Esophagus (tissue), 2 donors: ENCODE results near the gene DNAH3. TPM values are rescaled to one million over a fixed set of nuclear protein-coding genes. Genes with fewer than 3 reads are reported as not detected.

ENCODE experiments used
- H3K27ac ChIP-seq, 2 donors: one replicate each; pipeline ENCODE4 v1.5.1; 2013; ENCODE audit warnings: low read depth in 2 of 2, mild to moderate bottlenecking in 2 of 2, inconsistent platforms in 1 of 2, low read length in 1 of 2, moderate library complexity in 1 of 2
- H3K27me3 ChIP-seq, 2 donors: one replicate each; pipeline ENCODE4 v1.6.1; 2013; ENCODE audit warnings: low read length in 2 of 2, control low read depth in 1 of 2, mild to moderate bottlenecking in 1 of 2; ENCODE audit not compliant: insufficient read depth in 2 of 2, control insufficient read depth in 1 of 2
- H3K36me3 ChIP-seq, 2 donors: one replicate each; pipeline ENCODE4 v1.6.1; 2013; ENCODE audit warnings: low read length in 1 of 2; ENCODE audit not compliant: control insufficient read depth in 2 of 2, insufficient read depth in 2 of 2
- H3K4me1 ChIP-seq, 2 donors: one replicate each; pipeline ENCODE4 v1.6.1; 2013; ENCODE audit warnings: low read length in 1 of 2; ENCODE audit not compliant: control insufficient read depth in 2 of 2, insufficient read depth in 2 of 2
- H3K4me3 ChIP-seq, 2 donors: one replicate each; pipeline ENCODE4 v1.5.1; 2013; ENCODE audit warnings: low read length in 2 of 2, mild to moderate bottlenecking in 2 of 2, low read depth in 1 of 2, moderate library complexity in 1 of 2
- H3K9me3 ChIP-seq, 2 donors: one replicate each; pipeline ENCODE4 v1.6.1; 2013; ENCODE audit warnings: mild to moderate bottlenecking in 2 of 2, low read depth in 1 of 2, low read length in 1 of 2, moderate library complexity in 1 of 2; ENCODE audit not compliant: control insufficient read depth in 2 of 2, insufficient read depth in 1 of 2
- WGBS, 2 donors: extraction: QIAGEN DNeasy Blood & Tissue Kit; methylation state at CpG; one replicate each; pipeline ENCODE4 v1.1.7; 2013; 5-methylcytosine and 5-hydroxymethylcytosine counted together
- polyA plus RNA-seq, 2 donors: library from polyadenylated mRNA; stranded (reverse); fragments of 200-250 nt; gene quantifications; one replicate each; pipeline ENCODE4 v1.2.3, GENCODE V29; 2013
- donor health status: healthy with polysubstance abuse.
- donor health status: Bipolar disorder and iron deficiency.

Gene DNAH3
- polyA plus RNA-seq, 2 donors: 0.07 to 0.18 TPM

- no peak overlapping the region for H3K4me3 ChIP-seq
- no peaks in the 10 kb centered on the region for H3K9me3 ChIP-seq
- H3K27ac ChIP-seq: no peak overlapping the region
- 35 to 45% methylated on average over 6 of the region's 6 CpGs for WGBS, 2 donors
- H3K36me3 ChIP-seq: no peaks in the 10 kb centered on the region
- no peaks in the 10 kb centered on the region for H3K27me3 ChIP-seq
- H3K4me1 ChIP-seq: no peaks in the 10 kb centered on the region
Measured at GRCh38 chr16:21083729-21084268, 66.8 kb downstream of the DNAH3 start.

GRCh38 chr16:21081329-21081728 is 69.3 kb downstream of the DNAH3 start:
- Histone ChIP-seq H3K4me3 (no peak overlapping the region), H3K36me3 (no peaks in the 10 kb centered on the region), H3K9me3 (no peaks in the 10 kb centered on the region), H3K4me1 (no peaks in the 10 kb centered on the region), H3K27ac (no peak overlapping the region), H3K27me3 (no peaks in the 10 kb centered on the region)
- WGBS, 2 donors: 47 to 51% methylated on average over 8 of the region's 8 CpGs

- Histone ChIP-seq H3K4me1 (no peaks in the 10 kb centered on the region), H3K9me3 (no peaks in the 10 kb centered on the region), H3K4me3 (no peak overlapping the region), H3K27ac (no peak overlapping the region), H3K27me3 (no peaks in the 10 kb centered on the region), H3K36me3 (no peaks in the 10 kb centered on the region)
Measured at GRCh38 chr16:21078563-21078962, 72.1 kb downstream of the DNAH3 start.

- 59 to 69% methylated on average over 3 of the region's 3 CpGs for WGBS, 2 donors
- no peaks in the 10 kb centered on the region for H3K36me3 ChIP-seq
- H3K27me3 ChIP-seq: no peaks in the 10 kb centered on the region
- no peaks in the 10 kb centered on the region for H3K9me3 ChIP-seq
- H3K4me3 ChIP-seq: no peak overlapping the region
- no peaks in the 10 kb centered on the region for H3K4me1 ChIP-seq
- H3K27ac ChIP-seq: no peak overlapping the region
Measured at GRCh38 chr16:21076186-21076883, 74.3 kb downstream of the DNAH3 start.

- no peaks in the 10 kb centered on the region for H3K27me3 ChIP-seq
- 78 to 80% methylated on average over 7 of the region's 7 CpGs for WGBS, 2 donors
- no peak overlapping the region for H3K27ac ChIP-seq
- H3K36me3 ChIP-seq: no peaks in the 10 kb centered on the region
- no peak overlapping the region for H3K4me3 ChIP-seq
- no peaks in the 10 kb centered on the region for H3K4me1 ChIP-seq
- no peaks in the 10 kb centered on the region for H3K9me3 ChIP-seq
Measured at GRCh38 chr16:21075252-21075651, 75.4 kb downstream of the DNAH3 start.

- Histone ChIP-seq H3K4me1 (no peaks in the 10 kb centered on the region), H3K9me3 (no peaks in the 10 kb centered on the region), H3K36me3 (no peaks in the 10 kb centered on the region), H3K27ac (no peak overlapping the region), H3K4me3 (no peak overlapping the region), H3K27me3 (no peaks in the 10 kb centered on the region)
- WGBS, 2 donors: 96 to 100% methylated on average over 1 of the region's 1 CpG
Measured at GRCh38 chr16:21072976-21073375, 77.7 kb downstream of the DNAH3 start.

GRCh38 chr16:21071741-21072140 is 78.9 kb downstream of the DNAH3 start:
- H3K9me3 ChIP-seq: no peaks in the 10 kb centered on the region
- no peaks in the 10 kb centered on the region for H3K27me3 ChIP-seq
- no peaks in the 10 kb centered on the region for H3K4me1 ChIP-seq
- no peak overlapping the region for H3K4me3 ChIP-seq
- H3K36me3 ChIP-seq: no peaks in the 10 kb centered on the region
- no peak overlapping the region for H3K27ac ChIP-seq
- WGBS, 2 donors: 58 to 66% methylated on average over 4 of the region's 4 CpGs

GRCh38 chr16:21070564-21070963 is 80.1 kb downstream of the DNAH3 start:
- no peaks in the 10 kb centered on the region for H3K9me3 ChIP-seq
- WGBS, 2 donors: 82 to 86% methylated on average over 4 of the region's 4 CpGs
- no peaks in the 10 kb centered on the region for H3K36me3 ChIP-seq
- H3K27ac ChIP-seq: no peak overlapping the region
- no peaks in the 10 kb centered on the region for H3K4me1 ChIP-seq
- no peaks in the 10 kb centered on the region for H3K27me3 ChIP-seq
- H3K4me3 ChIP-seq: no peak overlapping the region

- Histone ChIP-seq H3K4me1 (no peaks in the 10 kb centered on the region), H3K27me3 (no peaks in the 10 kb centered on the region), H3K9me3 (no peaks in the 10 kb centered on the region), H3K36me3 (no peaks in the 10 kb centered on the region), H3K4me3 (no peak overlapping the region), H3K27ac (no peak overlapping the region)
- WGBS, 2 donors: 93 to 99% methylated on average over 6 of the region's 6 CpGs
Measured at GRCh38 chr16:21069986-21070385, 80.7 kb downstream of the DNAH3 start.

GRCh38 chr16:21064203-21064602 is 86.4 kb downstream of the DNAH3 start:
- 88 to 94% methylated on average over 1 of the region's 1 CpG for WGBS, 2 donors
- H3K9me3 ChIP-seq: no peaks in the 10 kb centered on the region
- H3K27me3 ChIP-seq: no peaks in the 10 kb centered on the region
- no peaks in the 10 kb centered on the region for H3K4me1 ChIP-seq
- H3K36me3 ChIP-seq: no peaks in the 10 kb centered on the region
- no peak overlapping the region for H3K4me3 ChIP-seq
- H3K27ac ChIP-seq: no peak overlapping the region
